Lower lobe of right lung (tissue), 2 donors: ENCODE data around the gene UBE3B. TPM values are rescaled to one million over a fixed set of nuclear protein-coding genes. Genes with fewer than 3 reads are reported as not detected.

ENCODE experiments used
- ATAC-seq, 2 donors: fragments of 200-7000 bp; cut with Tn5 transposase; one replicate each; pipeline ENCODE4 v1.9.1; 2020 to 2022; ENCODE audit warnings: mild to moderate bottlenecking in 2 of 2, moderate library complexity in 2 of 2
- DNase-seq: peaks from one replicate; pipeline ENCODE4 v3.0.0-alpha.2; 2020
- H3K27ac ChIP-seq: fragments of 200-600 bp; one replicate; pipeline ENCODE4 v1.8.0; 2022
- H3K27me3 ChIP-seq: fragments of 200-600 bp; one replicate; pipeline ENCODE4 v1.8.0; 2022; ENCODE audit warnings: low read depth
- H3K36me3 ChIP-seq: fragments of 200-600 bp; one replicate; pipeline ENCODE4 v1.8.0; 2022; ENCODE audit warnings: mild to moderate bottlenecking
- H3K4me1 ChIP-seq: fragments of 200-600 bp; one replicate; pipeline ENCODE4 v1.8.0; 2022
- H3K4me3 ChIP-seq: fragments of 200-600 bp; one replicate; pipeline ENCODE4 v1.8.0; 2022; ENCODE audit warnings: mild to moderate bottlenecking
- H3K9me3 ChIP-seq: fragments of 200-600 bp; one replicate; pipeline ENCODE4 v1.8.0; 2022
- intact Hi-C: fragments of 100-400 bp; cut with DNase I; formaldehyde crosslinking; loops from one replicate; pipeline ENCODE4 v1.11.0; 2022
- total RNA-seq: library from RNA; stranded (reverse); fragmentation: NEBNext Ultra II Directional; extraction: Animal tissue kit (Norgen Biotek cat#: 25700); gene quantifications from one replicate; pipeline ENCODE4 v1.2.1, GENCODE V29; 2021
- TF ChIP-seq, protein P1 (sequence below): fragments of 200-600 bp; IDR thresholded peaks from one replicate; pipeline ENCODE4 v1.8.0; 2022; ENCODE audit warnings: antibody characterized with exemption, mild to moderate bottlenecking
- donor health status: DM: no; HTN: yes; CAD: no; lungs with severe emphysema.

The UBE3B gene
- total RNA-seq, 1 donor from 2014 or later: 40.1 TPM

DNA sequence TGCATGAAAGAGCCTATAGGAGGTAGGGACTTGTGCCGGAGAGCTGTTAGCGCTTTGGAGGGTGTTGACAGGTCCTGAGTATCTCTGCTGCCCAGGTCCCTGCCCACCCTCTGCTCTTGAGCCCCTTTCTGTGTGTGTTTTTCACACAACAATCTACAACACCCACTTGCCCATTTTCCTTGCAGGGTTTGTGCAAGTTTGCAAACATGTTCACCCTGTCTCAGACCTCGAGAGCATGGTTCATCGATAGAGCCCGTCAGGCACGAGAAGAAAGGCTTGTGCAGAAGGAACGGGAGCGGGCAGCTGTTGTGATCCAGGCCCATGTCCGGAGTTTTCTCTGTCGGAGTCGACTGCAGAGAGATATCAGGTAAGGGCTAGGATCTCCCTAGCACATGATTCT, 5.9 kb downstream of the UBE3B start:
- peaks cover 7% of the 10 kb centered on the region for H3K4me1 ChIP-seq
- no peaks in the 10 kb centered on the region for H3K27me3 ChIP-seq
- intact Hi-C loops: no loop called here
- H3K36me3 ChIP-seq: peaks cover 56% of the 10 kb centered on the region
- no peak overlapping the region for H3K27ac ChIP-seq
- DNase-seq (no peak), ATAC-seq (no peak)
- no peaks in the 10 kb centered on the region for H3K9me3 ChIP-seq
- H3K4me3 ChIP-seq: no peak overlapping the region
- TF ChIP-seq, protein P1, sequence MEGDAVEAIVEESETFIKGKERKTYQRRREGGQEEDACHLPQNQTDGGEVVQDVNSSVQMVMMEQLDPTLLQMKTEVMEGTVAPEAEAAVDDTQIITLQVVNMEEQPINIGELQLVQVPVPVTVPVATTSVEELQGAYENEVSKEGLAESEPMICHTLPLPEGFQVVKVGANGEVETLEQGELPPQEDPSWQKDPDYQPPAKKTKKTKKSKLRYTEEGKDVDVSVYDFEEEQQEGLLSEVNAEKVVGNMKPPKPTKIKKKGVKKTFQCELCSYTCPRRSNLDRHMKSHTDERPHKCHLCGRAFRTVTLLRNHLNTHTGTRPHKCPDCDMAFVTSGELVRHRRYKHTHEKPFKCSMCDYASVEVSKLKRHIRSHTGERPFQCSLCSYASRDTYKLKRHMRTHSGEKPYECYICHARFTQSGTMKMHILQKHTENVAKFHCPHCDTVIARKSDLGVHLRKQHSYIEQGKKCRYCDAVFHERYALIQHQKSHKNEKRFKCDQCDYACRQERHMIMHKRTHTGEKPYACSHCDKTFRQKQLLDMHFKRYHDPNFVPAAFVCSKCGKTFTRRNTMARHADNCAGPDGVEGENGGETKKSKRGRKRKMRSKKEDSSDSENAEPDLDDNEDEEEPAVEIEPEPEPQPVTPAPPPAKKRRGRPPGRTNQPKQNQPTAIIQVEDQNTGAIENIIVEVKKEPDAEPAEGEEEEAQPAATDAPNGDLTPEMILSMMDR: no peak

- H3K4me3 ChIP-seq: no peak overlapping the region
- ATAC-seq (no peak), DNase-seq (no peak)
- intact Hi-C loops: no loop called here
- TF ChIP-seq, protein P1: no peak
- H3K9me3 ChIP-seq: no peaks in the 10 kb centered on the region
- H3K27me3 ChIP-seq: no peaks in the 10 kb centered on the region
- no peak overlapping the region for H3K27ac ChIP-seq
- peaks cover 75% of the 10 kb centered on the region for H3K36me3 ChIP-seq
- no peaks in the 10 kb centered on the region for H3K4me1 ChIP-seq
Measured at GRCh38 chr12:109485201-109485600, 7.8 kb downstream of the UBE3B start.

GRCh38 chr12:109487181-109488050, 10.0 kb downstream of the UBE3B start:
- TF ChIP-seq, protein P1: no peak
- peaks cover 97% of the 10 kb centered on the region for H3K36me3 ChIP-seq

DNA sequence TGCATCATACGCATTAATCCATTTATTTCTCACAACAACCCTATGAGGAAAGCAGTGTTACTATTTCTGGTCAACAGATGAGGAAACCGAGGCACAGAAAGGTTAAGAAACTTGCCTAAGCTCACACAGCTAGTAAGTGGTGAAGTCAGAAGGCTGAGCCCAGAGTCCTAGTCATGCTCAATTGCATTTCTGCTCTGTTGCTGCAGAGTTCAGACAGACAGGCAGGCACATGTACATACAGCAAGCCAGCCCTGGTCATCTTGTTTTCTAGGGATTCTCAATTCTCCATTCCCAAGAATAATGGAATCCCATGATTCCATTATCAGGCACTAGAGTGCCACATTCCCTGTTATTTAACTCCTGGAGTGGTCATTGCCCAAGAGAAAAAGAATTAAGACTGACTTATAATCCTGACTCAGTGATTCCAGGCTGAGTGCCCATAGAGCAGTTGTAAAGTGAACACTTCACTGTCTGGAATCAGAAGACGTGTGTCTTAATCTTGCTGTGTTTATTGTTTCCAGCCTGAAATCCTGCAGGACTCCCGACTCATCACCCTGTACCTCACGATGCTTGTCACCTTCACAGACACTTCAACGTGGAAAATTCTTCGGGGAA, 10.7 kb downstream of the UBE3B start:
- DNase-seq: no peak
- ATAC-seq: no peak
- Histone ChIP-seq H3K27me3 (no peaks in the 10 kb centered on the region), H3K4me1 (no peaks in the 10 kb centered on the region), H3K27ac (no peak overlapping the region), H3K9me3 (no peaks in the 10 kb centered on the region), H3K36me3 (peaks cover 100% of the 10 kb centered on the region), H3K4me3 (no peak overlapping the region)
- TF ChIP-seq, protein P1: no peak
- intact Hi-C loops: no loop called here

More at GRCh38 chr12:109487181-109488050, 10.0 kb downstream of the UBE3B start:
- H3K4me1 ChIP-seq: no peaks in the 10 kb centered on the region
- no peak for DNase-seq
- no peak overlapping the region for H3K4me3 ChIP-seq
- no peaks in the 10 kb centered on the region for H3K9me3 ChIP-seq
- intact Hi-C loops: no loop called here
- H3K27me3 ChIP-seq: no peaks in the 10 kb centered on the region
- H3K27ac ChIP-seq: no peak overlapping the region
- no peak for ATAC-seq

DNA sequence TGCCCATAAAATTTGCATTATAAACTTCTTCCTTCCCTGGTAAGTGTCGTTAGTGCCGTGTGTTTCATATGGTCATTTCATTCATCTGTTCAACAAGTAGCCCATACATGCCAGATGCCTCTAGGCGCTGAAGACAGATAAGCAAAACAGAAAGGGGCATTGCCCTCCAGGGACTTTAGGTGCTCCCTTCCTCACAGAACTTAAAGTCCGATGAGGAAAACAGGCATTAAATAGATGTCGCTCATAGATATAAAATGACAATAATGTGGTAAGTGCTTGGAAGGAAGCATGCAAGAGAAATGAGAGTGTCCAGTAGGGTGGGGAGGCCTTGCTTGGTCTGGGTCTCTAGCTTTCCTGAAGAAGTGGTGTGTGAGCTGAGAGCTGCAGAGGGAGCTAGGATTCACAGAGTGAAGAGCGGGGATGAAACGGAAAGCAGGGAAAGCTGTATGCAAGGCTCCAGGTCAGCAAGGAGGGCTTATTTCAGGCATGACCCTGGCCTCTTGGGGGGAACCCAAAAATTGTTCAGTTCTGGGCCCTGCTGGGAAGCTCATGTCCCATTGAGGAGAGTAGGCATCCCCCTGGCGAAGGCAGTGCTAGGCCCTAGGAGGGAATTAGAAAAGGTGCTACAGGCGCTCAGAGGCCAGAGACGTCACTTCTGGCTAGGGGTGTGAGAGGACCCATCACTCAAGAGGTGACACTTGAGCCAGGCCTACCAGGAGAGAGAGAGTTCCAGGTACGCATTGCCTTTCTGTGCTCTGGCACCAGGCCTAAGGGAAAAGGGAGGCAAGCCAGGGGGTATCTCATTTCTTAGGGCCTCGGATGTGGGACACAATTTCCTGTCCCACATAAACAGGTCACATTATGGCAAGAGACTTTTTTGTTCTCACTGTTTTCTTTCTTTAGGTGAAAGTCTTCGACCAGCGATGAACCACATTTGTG, 11.9 kb downstream of the UBE3B start:
- Histone ChIP-seq H3K27ac (no peak overlapping the region), H3K36me3 (peaks cover 99% of the 10 kb centered on the region), H3K9me3 (no peaks in the 10 kb centered on the region), H3K27me3 (no peaks in the 10 kb centered on the region), H3K4me3 (no peak overlapping the region), H3K4me1 (no peaks in the 10 kb centered on the region)
- TF ChIP-seq, protein P1: no peak
- intact Hi-C loops: no loop called here
- no peak for ATAC-seq
- DNase-seq: no peak
